SW480 (cell line): Measurements from ENCODE around the gene PTPRH.
"Not testable (repeated sequence)": the region's sequence is repeated elsewhere in the genome, so short reads cannot be mapped to it uniquely, and the experiment has no call there.

Source experiments
- DNase-seq: peaks from one replicate; pipeline ENCODE4 v3.0.0-alpha.2; 2016; ENCODE audit warnings: low spot score

Gene PTPRH

DNA sequence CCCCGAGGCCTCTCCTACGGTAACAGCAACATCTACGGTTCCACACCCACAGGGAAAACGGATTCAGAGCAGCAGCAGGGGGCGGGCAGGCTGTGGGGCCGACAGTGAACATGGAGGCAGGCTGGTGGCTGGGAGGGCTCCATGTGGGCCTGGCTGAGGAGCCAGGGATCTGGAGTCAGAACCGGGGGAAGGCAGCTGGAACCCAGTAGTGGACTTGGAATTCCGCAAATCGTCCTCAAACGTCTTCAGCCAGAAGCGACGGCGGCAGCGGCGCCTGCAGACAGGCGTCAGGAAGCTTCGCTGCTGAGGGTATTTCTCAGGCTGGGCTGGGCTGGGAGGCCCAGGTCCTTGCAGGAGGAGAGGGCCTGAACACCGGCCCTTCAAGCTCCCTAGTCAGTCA lies 17.5 kb upstream of the PTPRH start:
- DNase-seq: no peak

DNA sequence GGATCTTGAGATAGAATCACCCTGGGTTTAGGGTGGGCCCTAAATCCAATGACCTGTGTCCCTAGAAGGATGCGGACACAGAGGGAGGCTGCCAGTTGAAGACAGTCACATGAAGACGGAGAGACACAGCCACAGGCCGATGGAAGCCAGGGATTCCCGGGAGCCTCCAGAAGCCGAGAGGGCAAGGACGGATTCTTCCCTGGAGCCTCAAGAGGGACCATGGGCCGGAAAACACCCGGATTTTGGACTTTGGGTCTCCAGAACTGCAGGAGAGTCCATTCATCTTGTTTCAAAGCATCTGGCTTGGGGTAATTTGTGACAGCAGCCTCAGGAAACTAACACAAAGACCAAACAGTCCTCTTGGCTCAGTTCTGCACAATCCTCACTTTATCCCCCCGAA lies 17.0 kb upstream of the PTPRH start:
- no peak for DNase-seq

DNA sequence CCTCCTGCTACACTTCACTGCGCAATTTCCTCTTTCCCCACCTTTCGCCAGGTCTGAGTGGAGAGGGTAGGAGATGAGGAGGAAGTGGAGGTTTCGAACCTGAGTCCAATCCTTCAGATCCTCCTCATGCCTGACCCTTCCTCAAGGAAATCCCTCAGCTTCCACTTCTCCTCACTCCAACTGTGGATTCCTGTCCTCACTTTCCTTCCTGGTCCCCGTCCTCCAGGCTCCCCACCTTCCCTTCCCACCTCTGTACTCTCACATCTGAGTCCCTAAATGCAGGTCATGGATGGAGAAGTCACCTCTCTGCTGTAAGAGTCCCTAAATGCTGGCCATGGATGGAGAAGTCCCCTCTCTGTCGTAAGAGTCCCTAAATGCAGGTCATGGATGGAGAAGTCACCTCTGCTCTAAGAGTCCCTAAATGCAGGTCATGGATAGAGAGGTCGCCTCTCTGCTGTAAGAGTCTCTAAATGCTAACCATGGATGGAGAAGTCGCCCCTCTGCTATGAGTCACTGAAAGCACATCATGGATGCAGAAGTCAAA lies 16.2 kb upstream of the PTPRH start:
- DNase-seq: no peak

DNA sequence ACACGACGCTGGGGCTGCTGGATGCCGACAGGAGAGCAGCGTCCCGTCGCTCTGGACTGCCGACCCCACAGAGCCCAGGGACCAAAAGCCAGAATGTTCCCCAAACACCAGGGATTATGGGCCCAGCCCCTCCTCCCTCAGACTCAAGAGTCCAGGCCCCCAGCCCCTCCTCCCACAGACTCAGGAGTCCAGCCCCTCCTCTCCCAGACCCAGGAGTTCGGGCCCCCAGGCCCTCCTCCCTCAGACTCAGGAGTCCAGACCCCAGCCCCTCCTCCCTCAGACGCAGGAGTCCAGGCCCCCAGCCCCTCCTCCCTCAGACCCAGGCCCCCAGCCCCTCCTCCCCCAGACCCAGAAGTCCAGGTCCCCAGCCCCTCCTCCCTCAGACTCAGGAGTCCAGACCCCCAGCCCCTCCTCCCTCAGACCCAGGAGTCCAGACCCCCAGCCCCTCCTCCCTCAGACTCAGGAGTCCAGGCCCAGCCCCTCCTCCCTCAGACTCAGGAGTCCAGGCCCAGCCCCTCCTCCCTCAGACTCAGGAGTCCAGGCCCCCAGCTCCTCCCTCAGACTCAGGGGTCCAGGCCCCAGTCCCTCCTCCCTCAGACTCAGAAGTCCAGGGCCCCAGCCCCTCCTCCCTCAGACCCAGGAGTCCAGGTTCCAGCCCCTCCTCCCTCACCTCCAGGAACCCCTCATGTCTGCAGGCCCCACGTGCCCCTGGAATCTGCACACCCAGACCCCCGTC lies 15.5 kb upstream of the PTPRH start:
- DNase-seq: not testable (repeated sequence)

DNA sequence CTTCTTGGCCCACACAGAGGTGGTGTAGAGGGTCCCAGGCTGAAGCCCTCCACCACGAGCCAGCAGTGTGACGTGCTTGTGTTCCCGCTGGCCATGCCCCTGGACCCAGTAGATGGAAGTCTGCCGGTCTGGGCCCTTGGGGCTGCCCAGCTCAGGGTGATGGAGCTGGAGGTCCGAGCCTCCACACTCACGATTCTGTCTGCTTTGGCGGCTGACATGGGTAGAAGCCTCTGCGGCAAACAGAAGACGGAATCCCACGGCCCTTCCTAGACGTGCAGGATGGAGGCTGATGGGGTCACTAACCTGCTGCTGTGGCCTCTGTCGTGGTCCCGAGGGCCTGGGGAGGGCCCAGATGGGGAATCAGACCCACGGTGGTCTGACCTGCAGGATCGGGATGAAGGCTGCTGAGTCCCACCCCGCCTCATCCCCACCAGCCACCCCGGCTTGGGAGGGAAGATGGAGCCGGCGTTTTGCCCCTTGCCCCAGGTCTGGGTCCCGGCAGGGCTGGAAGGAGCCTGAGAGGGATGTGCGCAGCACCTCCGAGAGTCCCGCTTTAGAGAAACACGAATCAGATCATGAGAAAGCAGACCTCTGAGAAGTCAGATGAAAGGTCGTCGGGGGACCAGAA lies 14.9 kb upstream of the PTPRH start:
- DNase-seq: no peak

DNA sequence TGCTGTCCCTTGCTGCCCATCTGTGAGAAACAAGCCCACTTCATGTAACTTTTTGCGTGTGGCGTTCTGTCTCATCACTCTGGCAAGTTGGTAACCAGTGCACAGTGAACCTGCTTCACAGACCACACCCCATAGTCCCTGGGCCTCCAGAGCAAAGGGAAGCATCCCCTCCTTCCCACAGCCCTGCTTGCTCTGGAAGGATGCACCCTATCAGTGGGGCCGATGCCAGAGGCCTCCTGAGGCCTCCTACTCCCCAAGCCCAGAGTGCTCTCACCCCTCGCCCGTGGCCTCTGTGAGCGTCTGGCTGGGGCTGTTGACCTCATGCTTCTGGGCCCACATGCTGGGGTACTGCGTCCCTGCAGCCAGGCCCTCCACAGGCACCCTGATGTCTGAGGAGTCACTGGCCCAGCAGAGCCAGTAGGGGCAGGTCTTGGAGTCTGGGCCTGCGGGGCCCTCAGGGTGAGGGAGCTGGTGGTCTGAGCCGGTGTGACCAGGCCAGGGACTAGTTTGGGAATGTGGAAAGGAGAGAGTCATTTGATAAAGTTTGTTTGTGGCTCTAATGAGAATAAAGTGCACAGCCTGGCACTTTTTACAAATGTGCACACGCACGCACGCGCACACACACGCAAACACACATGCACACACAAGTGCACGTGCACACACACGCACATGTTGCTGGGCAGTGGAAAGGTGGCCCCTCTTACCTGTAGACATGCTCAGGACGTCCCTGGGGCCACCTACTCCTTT lies 14.2 kb upstream of the PTPRH start:
- DNase-seq: no peak

DNA sequence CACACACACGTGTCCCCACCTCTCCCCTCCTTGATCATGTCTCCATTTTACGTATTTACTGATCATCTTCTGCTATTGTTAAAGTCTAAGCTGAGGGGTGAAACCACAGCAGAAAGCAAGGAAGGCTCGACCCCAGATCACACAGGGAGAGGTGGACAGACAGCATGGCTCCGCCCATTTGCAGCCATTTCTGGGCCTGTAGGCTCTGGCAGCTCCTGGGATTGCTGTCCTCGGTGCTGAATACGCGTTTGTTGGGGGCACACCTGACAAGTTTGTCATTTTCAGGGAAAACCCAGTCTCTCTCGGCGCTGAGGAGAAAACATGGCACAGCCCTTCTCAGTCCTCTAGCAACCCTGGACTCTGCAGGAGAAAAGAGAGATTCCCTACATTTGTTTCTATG lies 11.2 kb upstream of the PTPRH start:
- DNase-seq: no peak

DNA sequence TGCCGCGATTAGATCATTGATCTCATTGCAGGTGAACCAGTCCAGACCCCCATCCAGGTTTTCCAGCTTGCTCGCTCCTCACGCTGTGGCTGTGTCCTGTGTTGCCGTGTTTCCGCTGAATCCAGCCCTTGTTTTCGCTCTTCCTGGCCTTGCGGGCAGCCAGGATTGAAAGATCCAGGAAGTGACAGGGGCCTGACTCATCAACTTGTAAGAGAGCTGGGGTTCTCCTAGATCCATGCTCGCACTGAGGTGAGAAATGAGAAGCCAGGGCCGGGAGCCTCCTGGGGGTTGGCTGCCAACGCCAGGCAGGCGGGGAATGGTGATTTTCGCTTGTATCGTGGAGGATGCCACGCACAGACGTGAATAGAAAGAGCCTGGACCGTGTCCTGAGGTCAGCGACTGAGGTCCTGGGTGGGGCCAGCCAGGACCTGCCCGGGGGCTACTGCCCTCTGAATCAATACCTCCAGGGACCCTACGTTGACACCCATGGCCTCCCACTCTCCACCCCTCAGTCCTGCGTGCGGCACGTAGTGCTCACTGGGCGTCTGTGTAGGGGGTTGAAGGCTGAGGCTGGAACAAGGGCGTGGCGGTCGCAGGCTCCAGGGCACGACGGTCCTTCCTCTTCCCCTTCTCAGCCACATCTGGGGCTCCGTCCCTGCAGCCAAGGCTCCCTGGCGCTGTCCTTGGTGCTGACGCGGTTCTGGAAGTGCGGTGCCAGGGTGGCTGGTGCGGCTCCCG lies 7.3 kb upstream of the PTPRH start:
- peak; percentile 100 for DNase-seq

DNA sequence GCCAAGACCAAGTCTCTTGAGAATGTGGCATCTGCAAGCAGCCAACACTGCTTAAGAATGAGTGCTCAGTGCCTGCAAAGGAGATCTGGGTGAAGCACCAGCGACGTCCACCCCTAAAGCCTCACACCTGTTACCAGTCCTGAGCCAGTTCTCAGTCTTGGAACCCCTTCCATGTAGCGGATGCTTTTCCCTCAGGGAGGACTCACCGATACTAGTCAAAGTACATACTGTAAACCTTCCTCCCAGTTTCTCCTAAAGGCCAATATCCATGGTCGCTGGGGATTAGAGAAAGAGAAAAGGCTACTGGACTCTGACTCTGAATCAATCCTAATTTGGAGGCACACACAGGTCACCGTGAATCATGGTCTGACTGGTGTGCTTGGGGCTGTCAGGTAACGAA lies 4.2 kb upstream of the PTPRH start:
- no peak for DNase-seq

DNA sequence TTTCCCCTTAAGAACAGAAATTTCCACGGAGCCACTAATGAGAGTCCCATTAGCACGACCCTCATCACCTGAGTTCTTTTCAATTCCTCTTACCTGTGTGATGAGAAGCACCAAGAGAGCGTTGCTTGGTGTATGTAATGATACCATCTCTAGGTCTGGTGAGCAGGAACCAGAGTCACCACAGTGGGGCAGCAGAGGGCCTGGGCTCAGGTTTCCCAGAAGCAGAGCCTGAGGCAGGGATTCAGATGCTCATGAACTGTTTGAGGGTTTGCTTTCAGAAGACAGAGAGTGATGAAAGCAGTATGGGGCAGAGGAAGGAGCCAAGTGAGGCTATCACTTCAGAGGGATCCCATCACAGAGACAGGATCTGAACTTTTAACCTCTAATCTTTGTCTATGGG lies 3.1 kb upstream of the PTPRH start:
- DNase-seq: peak; percentile 91

DNA sequence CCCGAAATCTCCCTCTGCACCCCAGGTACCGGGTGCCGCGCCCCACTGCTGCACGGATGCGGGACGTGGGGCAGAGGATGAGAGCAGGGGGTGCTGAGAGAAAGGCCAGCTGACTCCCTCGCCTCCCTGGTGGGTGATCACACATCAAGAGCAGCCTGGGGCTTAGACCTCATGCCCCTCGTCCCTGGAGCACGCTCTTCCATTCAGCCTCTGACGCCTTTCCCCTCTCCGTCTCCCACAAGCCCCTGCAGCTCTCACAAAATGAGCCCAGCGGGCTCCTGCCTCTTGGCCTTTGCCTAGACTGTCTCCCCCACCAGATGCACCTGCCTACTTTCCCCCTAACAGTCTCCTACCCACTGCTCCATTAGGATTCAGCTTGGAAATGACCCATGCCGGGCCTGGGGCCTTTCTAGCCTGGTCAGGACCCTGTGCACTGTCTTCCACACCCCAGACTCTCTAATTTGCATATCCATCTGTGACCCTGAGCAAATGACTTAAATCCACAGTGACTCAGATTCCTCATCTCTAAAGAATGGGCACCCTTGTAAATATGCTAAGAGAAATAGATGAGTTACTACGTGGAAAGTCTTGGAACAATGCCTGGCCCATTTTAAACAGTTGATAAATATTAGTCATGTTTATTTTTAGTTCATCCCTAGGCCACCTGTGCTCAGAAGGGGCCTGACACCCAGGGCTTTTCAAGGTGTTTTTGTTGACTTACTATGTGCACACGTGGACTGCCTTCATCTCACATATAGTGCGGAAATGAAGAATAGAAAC lies 582 bp upstream of the PTPRH start:
- peak; percentile 81 for DNase-seq

DNA sequence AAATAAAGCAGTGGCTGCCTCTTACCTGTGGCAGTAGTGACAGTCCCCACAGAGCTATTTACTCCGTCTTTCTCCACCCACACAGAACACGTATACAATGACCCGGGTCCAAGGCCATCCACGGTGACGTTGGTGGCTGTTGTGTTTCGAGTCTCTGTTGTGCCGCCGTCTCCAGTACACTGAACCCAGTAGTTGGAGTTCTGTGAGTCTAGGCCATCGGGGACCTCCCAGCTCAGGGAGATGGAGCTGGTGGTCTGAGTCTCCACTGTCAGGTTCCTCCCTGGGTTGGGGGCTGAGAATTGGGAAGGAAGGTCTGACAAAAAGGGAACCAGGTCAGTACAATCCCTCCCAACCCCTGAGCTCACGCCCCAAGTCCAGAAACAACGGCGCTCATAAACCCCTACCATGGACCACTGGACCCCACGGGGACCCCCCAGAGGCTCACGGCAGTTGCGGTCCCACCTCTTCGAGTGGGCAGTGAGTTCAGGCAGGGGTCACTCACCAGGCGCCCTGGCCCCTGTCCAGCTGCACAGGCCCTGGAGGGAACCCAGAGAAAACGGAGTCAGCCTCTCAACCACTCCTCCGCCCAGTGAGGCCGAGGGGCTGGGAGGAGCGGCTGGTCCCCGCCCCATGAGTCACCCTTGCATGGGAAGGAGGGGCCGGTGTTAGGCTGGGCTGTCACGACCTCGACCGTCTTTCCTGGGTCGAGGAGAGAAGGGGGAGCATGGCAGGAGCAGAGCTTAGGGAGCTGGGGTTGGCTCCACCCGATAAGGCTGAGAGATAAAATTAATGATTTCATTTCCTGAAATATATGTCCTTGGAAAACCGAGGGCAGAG lies 2.4 kb downstream of the PTPRH start:
- peak; percentile 93 for DNase-seq

DNA sequence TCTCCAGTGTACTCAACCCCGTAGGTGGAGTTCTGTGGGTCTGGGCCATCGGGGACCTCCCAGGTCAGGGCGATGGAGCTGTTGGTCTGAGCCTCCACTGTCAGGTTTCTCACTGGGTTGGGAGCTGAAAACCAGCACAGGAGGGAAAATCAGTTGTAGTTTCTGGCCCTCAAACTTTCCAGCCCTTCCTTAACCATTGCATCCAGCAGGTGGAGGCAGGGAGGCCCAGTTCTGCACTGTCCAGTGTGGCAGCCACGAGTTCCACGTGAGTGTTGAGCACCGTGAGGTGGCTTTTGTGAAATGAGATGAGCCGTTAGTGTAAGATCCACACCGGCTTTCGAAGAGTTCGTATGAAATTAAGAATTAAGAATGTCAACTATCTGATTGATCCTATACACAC lies 7.1 kb downstream of the PTPRH start:
- DNase-seq: not testable (repeated sequence)

DNA sequence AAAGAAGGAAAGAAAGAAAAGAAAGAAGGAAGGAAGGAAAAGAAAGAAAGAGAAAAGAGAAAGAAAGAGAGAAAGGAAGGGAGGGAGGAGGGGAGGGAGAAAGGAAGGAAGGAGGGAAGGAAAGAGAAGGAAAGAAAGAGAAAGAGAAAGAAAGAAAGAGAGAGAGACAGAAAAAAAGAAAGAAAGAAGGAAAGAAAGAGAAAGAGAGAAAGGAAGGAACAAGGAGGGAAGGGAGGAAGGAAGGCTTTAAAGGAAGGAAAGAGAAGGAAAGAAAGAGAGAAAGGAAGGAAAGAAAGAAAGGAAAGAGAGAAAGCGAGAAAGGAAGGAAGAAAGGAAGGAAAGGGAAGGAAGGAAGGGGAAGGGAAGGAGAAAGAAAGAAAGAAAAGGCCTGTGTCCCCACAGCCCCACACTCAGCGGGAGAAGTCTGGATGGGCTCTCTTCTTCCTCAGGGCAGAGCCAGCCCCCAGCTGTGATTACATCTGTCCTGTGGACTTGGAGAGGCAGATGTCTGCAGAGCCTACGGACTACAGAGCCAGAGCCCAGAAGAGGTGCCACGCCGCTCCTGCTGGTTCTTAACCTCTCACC lies 9.6 kb downstream of the PTPRH start:
- DNase-seq: no peak

DNA sequence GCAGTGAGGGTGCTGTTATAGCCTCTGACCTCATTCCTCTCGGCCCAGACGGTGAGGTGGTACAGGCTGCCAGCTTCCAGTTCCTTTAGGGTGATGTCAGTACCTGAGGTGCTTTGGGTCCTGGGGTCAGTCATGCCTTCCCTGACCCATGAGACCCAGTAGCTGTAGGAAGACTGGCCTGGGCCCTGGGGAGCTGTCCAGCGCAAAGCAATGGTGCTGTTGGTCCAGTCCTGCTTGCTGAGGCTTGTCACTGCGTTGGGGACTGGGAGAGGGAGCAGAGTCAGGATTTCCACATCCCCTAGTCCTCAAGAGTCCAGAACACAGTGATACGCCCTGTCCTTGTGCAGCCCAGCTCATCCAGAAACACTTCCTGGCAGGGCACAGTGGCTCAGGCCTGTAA lies 10.7 kb downstream of the PTPRH start:
- no peak for DNase-seq

DNA sequence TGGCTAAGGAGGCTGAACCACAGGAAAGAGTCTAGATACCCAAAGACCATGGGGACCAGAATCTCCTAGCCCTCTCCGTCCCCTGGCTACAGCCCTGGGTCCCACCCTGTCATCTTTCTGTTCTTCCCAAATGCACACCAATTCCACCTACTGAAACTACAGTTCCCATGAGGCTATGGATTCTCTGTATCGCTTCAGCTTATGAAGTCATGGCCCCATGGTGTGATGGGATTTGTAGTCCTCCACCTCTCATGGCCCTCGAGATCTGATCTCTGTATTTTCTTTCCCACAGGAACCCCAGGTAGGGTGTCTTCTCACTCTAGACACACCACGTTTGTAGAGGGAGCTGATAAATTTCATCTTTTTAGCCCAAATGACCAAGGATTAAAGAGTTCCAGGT lies 11.8 kb downstream of the PTPRH start:
- DNase-seq: peak; percentile 41

DNA sequence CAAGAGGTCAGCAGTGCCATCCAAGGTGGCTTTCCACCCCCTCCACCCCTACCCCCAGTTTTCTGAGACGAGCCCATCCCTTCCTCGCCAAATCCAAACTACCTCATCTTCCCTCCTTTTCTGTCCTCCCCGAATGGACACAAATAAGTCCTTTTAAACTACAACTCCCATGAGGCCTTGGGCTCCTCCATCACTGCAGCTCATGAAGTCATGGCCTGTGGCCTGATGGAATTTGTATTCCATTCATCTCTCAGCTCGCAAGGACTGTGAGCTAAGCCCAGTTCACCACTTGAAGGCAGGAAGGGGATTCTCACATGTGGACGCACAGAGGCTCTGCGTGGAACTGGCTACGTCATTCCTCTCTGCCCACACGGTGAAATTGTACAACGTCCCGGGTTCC lies 12.5 kb downstream of the PTPRH start:
- DNase-seq: peak; percentile 33

DNA sequence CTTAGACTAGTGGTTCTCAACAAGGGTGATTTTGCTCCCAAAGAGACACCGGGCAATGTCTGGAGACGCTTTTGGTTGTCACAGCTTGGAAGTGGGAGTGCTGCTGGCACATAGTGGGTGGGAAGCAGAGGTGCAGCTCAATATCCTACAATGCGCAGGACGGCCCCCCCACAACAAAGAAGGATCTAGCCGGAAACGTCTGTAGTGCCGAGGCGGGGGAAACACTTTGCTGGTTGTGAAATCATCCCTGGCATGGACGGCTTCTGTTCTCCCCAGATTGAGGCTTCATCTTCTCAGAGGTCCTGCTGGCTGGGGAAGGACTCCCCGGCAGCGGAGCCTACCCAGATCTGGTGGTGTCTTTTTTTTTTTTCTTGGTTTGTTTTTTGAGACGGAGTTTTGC lies 15.8 kb downstream of the PTPRH start:
- DNase-seq: no peak

DNA sequence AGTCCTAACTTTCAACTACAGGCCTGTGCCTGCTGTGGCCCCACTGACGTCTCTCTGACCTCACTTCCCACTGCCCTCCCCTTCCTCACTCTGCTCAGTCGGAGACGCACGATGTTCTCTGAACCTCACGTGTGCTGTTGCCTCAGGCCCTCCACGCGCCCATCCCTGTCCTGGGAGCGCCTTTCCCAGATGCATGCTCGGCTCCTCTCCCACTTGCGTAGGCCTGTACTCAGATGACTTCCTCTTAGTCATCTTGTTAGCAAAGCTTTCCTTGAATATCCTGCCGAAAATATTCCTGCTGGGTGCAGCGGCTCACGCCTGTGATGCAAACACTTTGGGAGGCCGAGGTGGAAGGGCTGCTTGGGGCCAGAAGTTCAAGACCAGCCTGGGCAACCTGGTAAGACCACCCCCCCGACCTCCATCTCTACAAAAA lies 19.9 kb downstream of the PTPRH start:
- peak; percentile 78 for DNase-seq

DNA sequence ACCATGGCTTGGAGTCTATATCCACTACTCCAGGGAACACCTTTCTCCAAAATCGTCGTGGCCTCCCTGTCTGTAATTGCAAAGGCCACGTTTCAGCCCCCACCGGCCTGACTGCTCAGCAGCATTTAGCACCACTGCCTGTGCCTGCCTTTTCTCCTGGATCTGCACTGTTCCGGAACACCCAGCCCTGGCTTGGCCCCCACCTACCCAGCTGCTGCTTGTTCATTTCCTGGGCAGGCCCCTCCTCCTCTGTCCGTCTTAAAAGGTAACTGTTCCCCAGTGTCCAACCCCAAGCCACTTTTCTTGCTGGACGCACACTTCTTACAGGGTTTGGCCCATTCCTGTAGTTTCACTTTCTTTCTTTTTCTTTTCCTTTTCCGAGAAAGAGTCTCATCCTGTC lies 20.7 kb downstream of the PTPRH start:
- DNase-seq: no peak
